IMR-90 (cell line): ENCODE data around the gene PMM2. TPM values are rescaled to one million over a fixed set of nuclear protein-coding genes. Genes with fewer than 3 reads are reported as not detected.

Experiments used
- ATAC-seq: fragments of 200-7000 bp; cut with Tn5 transposase; 2 replicates; pipeline ENCODE4 v1.9.1; 2020; ENCODE audit warnings: low read depth, mild to moderate bottlenecking, moderate library complexity
- BruUV-seq: library from RNA; stranded (reverse); fragments of 400-500 nt; replicated peaks from 2 replicates; lab custom pipeline; 2021; lab: Mats Ljungman, UMichigan
- CTCF ChIA-PET: fragments of 300-600 bp; formaldehyde crosslinking; extraction: SDS; loops from one replicate; lab custom pipeline; 2021; ENCODE audit warnings: antibody characterized with exemption; lab: Yijun Ruan, JAX
- POLR2A ChIA-PET: fragments of 300-600 bp; sonication (Branson Sonifier 250); formaldehyde crosslinking; loops from one replicate; lab custom pipeline; 2022; ENCODE audit warnings: antibody characterized with exemption; ENCODE audit not compliant: unreplicated experiment; lab: Charles Lee
- DNase-seq: peaks from one replicate; pipeline ENCODE4 v3.0.0; 2013
- H2AFZ ChIP-seq: replicated peaks from 2 replicates; pipeline ENCODE3; 2013; ENCODE audit warnings: low read length, mild to moderate bottlenecking; ENCODE audit not compliant: poor library complexity
- H2AK5ac ChIP-seq: 2 replicates; pipeline ENCODE4 v1.6.1; 2013; ENCODE audit warnings: low read depth, low read length, inconsistent platforms
- H2AK9ac ChIP-seq: replicated peaks from 2 replicates; pipeline ENCODE3; 2013; ENCODE audit warnings: mild to moderate bottlenecking, low read depth, low read length, moderate library complexity; ENCODE audit not compliant: poor library complexity
- H2BK120ac ChIP-seq: 2 replicates; pipeline ENCODE4 v1.6.1; 2013; ENCODE audit warnings: low read depth, low read length, inconsistent platforms
- H2BK15ac ChIP-seq: 3 replicates; pipeline ENCODE4 v1.6.1; 2013; ENCODE audit warnings: low read depth, low read length, inconsistent platforms
- H2BK20ac ChIP-seq: 2 replicates; pipeline ENCODE4 v1.6.1; 2013; ENCODE audit warnings: low read depth, mild to moderate bottlenecking, inconsistent platforms, low read length, moderate library complexity
- H2BK5ac ChIP-seq: 2 replicates; pipeline ENCODE4 v1.6.1; 2013; ENCODE audit warnings: mild to moderate bottlenecking, low read depth, low read length, inconsistent platforms; ENCODE audit not compliant: poor library complexity, severe bottlenecking
- H3K14ac ChIP-seq: replicated peaks from 2 replicates; pipeline ENCODE4 v1.6.1; 2013; ENCODE audit warnings: low read depth, low read length, inconsistent platforms
- H3K18ac ChIP-seq: 2 replicates; pipeline ENCODE4 v1.6.1; 2013; ENCODE audit warnings: low read depth, low read length, control low read depth
- H3K23ac ChIP-seq: 2 replicates; pipeline ENCODE4 v1.6.1; 2013; ENCODE audit warnings: low read depth, low read length, inconsistent platforms
- H3K27ac ChIP-seq: 2 replicates; pipeline ENCODE4 v1.5.1; 2013; ENCODE audit warnings: mild to moderate bottlenecking, control low read depth, low read length; ENCODE audit not compliant: insufficient read depth
- H3K27me3 ChIP-seq: 2 replicates; pipeline ENCODE4 v1.6.1; 2013; ENCODE audit warnings: low read length; ENCODE audit not compliant: control insufficient read depth, insufficient read depth
- H3K36me3 ChIP-seq: 2 replicates; pipeline ENCODE4 v1.6.1; 2013; ENCODE audit warnings: low read length, mixed read lengths; ENCODE audit not compliant: control insufficient read depth, insufficient read depth
- H3K4ac ChIP-seq: 2 replicates; pipeline ENCODE4 v1.6.1; 2013; ENCODE audit warnings: low read depth, low read length, inconsistent platforms
- H3K4me1 ChIP-seq: 2 replicates; pipeline ENCODE4 v1.6.1; 2013; ENCODE audit warnings: low read length, mixed read lengths; ENCODE audit not compliant: control insufficient read depth, insufficient read depth
- H3K4me2 ChIP-seq: 2 replicates; pipeline ENCODE4 v1.6.1; 2013; ENCODE audit warnings: low read depth, mild to moderate bottlenecking, control low read depth, low read length, moderate library complexity
- H3K4me3 ChIP-seq: 2 replicates; pipeline ENCODE4 v1.5.1; 2013; ENCODE audit warnings: low read depth, mild to moderate bottlenecking, control low read depth, low read length, moderate library complexity; ENCODE audit not compliant: insufficient read depth
- H3K56ac ChIP-seq: 2 replicates; pipeline ENCODE4 v1.6.1; 2013; ENCODE audit warnings: low read length, inconsistent platforms; ENCODE audit not compliant: insufficient read depth; ENCODE audit errors: extremely low read depth
- H3K79me1 ChIP-seq, 2 experiments: 2 replicates each; pipeline ENCODE4 v1.6.1; 2013; ENCODE audit warnings: low read length in 2 of 2, inconsistent platforms in 1 of 2, low read depth in 1 of 2
- H3K9ac ChIP-seq: 2 replicates; pipeline ENCODE4 v1.6.1; 2013; ENCODE audit warnings: low read depth, low read length, control low read depth
- H3K9me1 ChIP-seq: 2 replicates; pipeline ENCODE4 v1.6.1; 2013; ENCODE audit warnings: low read length, inconsistent platforms; ENCODE audit not compliant: insufficient read depth
- H3K9me3 ChIP-seq: 2 replicates; pipeline ENCODE4 v1.6.1; 2013; ENCODE audit warnings: low read length; ENCODE audit not compliant: control insufficient read depth, insufficient read depth
- H4K20me1 ChIP-seq: 2 replicates; pipeline ENCODE4 v1.6.1; 2013; ENCODE audit warnings: low read length, inconsistent platforms; ENCODE audit not compliant: insufficient read depth
- H4K5ac ChIP-seq: 2 replicates; pipeline ENCODE4 v1.6.1; 2013; ENCODE audit warnings: mild to moderate bottlenecking, low read depth, low read length, control low read depth
- H4K8ac ChIP-seq, 2 experiments: 2 replicates each; pipeline ENCODE4 v1.6.1; 2013; ENCODE audit warnings: low read depth in 2 of 2, low read length in 2 of 2, control low read depth in 1 of 2, inconsistent platforms in 1 of 2
- H4K91ac ChIP-seq: 2 replicates; pipeline ENCODE4 v1.6.1; 2013; ENCODE audit warnings: low read depth, low read length, inconsistent platforms; ENCODE audit not compliant: insufficient read depth
- BHLHE40 ChIP-seq: fragments of 150-350 bp; IDR thresholded peaks from 2 replicates; pipeline ENCODE4 v1.6.1; 2016; ENCODE audit warnings: mild to moderate bottlenecking, low read depth, low read length
- CEBPB ChIP-seq: IDR thresholded peaks from 2 replicates; pipeline ENCODE4 v1.6.1; 2012; ENCODE audit warnings: low read depth, low read length, improper control_type of control experiment
- CHD1 ChIP-seq: IDR thresholded peaks from 2 replicates; pipeline ENCODE4 v1.6.1; 2012; ENCODE audit warnings: low read depth, low read length, improper control_type of control experiment
- FOS ChIP-seq: fragments of 150-350 bp; IDR thresholded peaks from 2 replicates; pipeline ENCODE4 v1.6.1; 2016; ENCODE audit warnings: low read depth, low read length
- MAFK ChIP-seq: IDR thresholded peaks from 2 replicates; pipeline ENCODE4 v1.6.1; 2012; ENCODE audit warnings: low read depth, low read length, improper control_type of control experiment
- MXI1 ChIP-seq: IDR thresholded peaks from 2 replicates; pipeline ENCODE4 v1.6.1; 2012; ENCODE audit warnings: low read depth, mild to moderate bottlenecking, low read length, moderate library complexity, borderline replicate concordance
- NFE2L2 ChIP-seq: fragments of 150-350 bp; IDR thresholded peaks from 2 replicates; pipeline ENCODE4 v1.6.1; 2016; ENCODE audit warnings: low read depth, mild to moderate bottlenecking, low read length
- POLR2A ChIP-seq: IDR thresholded peaks from 2 replicates; pipeline ENCODE4 v1.6.1; 2012; ENCODE audit warnings: mild to moderate bottlenecking, low read depth, low read length
- RCOR1 ChIP-seq: IDR thresholded peaks from 2 replicates; pipeline ENCODE4 v1.6.1; 2012; ENCODE audit warnings: mild to moderate bottlenecking, low read length, improper control_type of control experiment; ENCODE audit not compliant: insufficient replicate concordance
- RFX5 ChIP-seq: IDR thresholded peaks from 2 replicates; pipeline ENCODE4 v1.8.0; 2012; ENCODE audit warnings: low read depth, mild to moderate bottlenecking, low read length, moderate library complexity
- SMC3 ChIP-seq: fragments of 150-350 bp; IDR thresholded peaks from 2 replicates; pipeline ENCODE4 v1.6.1; 2016; ENCODE audit warnings: low read depth, mild to moderate bottlenecking, antibody characterized with exemption, low read length, moderate library complexity
- WGBS, 2 experiments: methylation state at CpG; one replicate each; pipeline versions ENCODE4 v1.1.5 to v1.1.7; 2013; ENCODE audit warnings: missing lambda C conversion rate in 2 of 2; ENCODE audit not compliant: insufficient read length in 1 of 2; ENCODE audit errors: extremely low coverage in 2 of 2; 5-methylcytosine and 5-hydroxymethylcytosine counted together
- dilution Hi-C: fragments of 300-500 bp; cut with HindIII; formaldehyde crosslinking; loops from one replicate; pipeline ENCODE4 v1.14.3; 2018; ENCODE audit warnings: low sequenced_read_pairs; ENCODE audit not compliant: unreplicated experiment
- in situ Hi-C: fragments of 300-500 bp; cut with MboI; formaldehyde crosslinking; loops from 3 replicates; pipeline ENCODE4 v1.14.3; 2019; ENCODE audit warnings: low sequenced_read_pairs, inconsistent platforms, mixed read lengths
- intact Hi-C: fragments of 100-400 bp; cut with micrococcal nuclease; formaldehyde crosslinking; loops from 2 replicates; pipeline ENCODE4 v1.10.0; 2022
- polyA plus RNA-seq, 3 experiments: library from polyadenylated mRNA; depleted of rRNA; stranded (reverse); fragments of >200 nt; gene quantifications; 2 replicates each; pipeline ENCODE4 v1.2.3, GENCODE V29; 2012; ENCODE audit warnings: low replicate concordance in 1 of 3
- total RNA-seq: library from RNA; depleted of rRNA; stranded (reverse); fragments of >200 nt; gene quantifications from 2 replicates; pipeline ENCODE4 v1.2.3, GENCODE V29; 2012
- TF ChIP-seq, protein P1 (sequence below): fragments of 150-350 bp; IDR thresholded peaks from 2 replicates; pipeline ENCODE4 v1.6.1; 2016; ENCODE audit warnings: low read depth, mild to moderate bottlenecking, low read length, moderate library complexity, borderline replicate concordance
- TF ChIP-seq, protein P2 (sequence below): fragments of 150-350 bp; IDR thresholded peaks from 2 replicates; pipeline ENCODE4 v1.6.1; 2017; ENCODE audit warnings: mild to moderate bottlenecking, antibody characterized with exemption, low read length, low read depth
- TF ChIP-seq, protein P3 (sequence below): conservative IDR thresholded peaks from 2 replicates; pipeline ENCODE4 v1.5.1; 2012; ENCODE audit warnings: mild to moderate bottlenecking, low read depth, low read length, improper control_type of control experiment

The PMM2 gene
- total and polyA plus RNA-seq, 2 of the 4 experiments (the other 2 are of a cell fraction): 25.8 to 38.9 TPM

DNA sequence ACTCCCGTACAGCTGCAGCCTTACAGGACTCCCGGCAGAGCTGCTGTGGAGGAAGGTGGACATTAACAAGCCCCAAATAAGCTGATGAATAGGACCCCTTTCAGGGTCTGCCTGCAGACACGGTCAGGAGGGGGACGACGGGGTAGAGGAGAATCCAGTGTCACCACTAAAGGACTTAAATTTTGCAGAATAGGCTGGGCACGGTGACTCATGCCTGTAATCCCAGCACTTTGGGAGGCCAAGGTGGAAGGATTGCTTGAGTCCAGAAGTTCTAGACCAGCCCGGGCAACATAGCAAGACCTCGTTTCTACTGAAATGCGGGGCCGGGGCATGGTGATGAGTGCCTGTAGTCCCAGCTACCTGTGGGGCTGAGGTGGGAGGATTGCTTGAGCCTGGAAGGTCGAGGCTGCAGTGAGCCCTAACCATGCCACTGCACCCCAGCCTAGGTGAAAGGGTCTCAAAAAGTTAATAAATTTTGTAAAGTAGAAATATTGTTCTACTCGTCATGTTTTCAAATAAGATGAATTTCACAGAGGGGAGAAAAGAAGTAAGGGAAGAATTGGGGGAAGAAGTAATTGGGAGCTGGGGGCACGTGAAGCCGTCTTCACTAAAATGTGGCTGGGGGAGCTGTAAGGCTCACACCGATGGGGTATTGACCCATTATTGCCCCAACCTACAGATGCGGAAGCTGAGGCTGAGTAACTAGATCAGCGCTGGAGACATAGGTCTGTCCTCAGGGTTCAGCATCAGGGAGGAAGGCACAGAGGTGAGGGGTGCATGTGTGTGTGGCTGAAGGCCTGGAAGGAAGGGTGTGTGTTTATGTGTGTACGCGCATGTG is 89.2 kb downstream of the PMM2 start:
- no peak overlapping the region for H3K9ac ChIP-seq
- peaks cover 3 to 56% of the 10 kb centered on the region in 2 experiments; a peak in 3 of 4 replicates for H3K79me1 ChIP-seq
- H4K91ac ChIP-seq: no peak overlapping the region
- H2BK120ac ChIP-seq: no peak overlapping the region
- 79% methylated on average over 6 of the region's 19 CpGs; no CpG with 5 or more reads in 1 of the 2 experiments for WGBS, 2 experiments
- ChIA-PET CTCF (interaction anchor here (1.1 kb wide), 1 partner anchor 122 kb away, joined by 4 read pairs; no protein-coding TSS in a partner anchor), POLR2A (no interaction called here)
- H2BK5ac ChIP-seq: no peak overlapping the region
- H2AK9ac ChIP-seq: no peak overlapping the region
- H4K8ac ChIP-seq: no peak overlapping the region
- peaks cover 23% of the 10 kb centered on the region for H3K36me3 ChIP-seq
- no peak overlapping the region for H2AFZ ChIP-seq
- no peak overlapping the region for H3K18ac ChIP-seq
- H4K20me1 ChIP-seq: peaks cover 38% of the 10 kb centered on the region
- no peak overlapping the region for H2AK5ac ChIP-seq
- H2BK20ac ChIP-seq: no peak overlapping the region
- H3K23ac ChIP-seq: no peak overlapping the region
- H3K9me1 ChIP-seq: peaks cover 33% of the 10 kb centered on the region
- no peak overlapping the region; the same call in 1 of the 2 replicates for H3K14ac ChIP-seq
- intact Hi-C loops: loop anchor here (5.0 to 10.0 kb wide), 2 partner anchors 58 to 120 kb away; no protein-coding TSS in a partner anchor
- H3K4ac ChIP-seq: no peak overlapping the region
- ATAC-seq (no peak), DNase-seq (no peak)
- no peaks in the 10 kb centered on the region for H3K27me3 ChIP-seq
- dilution Hi-C loops: no loop called here
- H4K5ac ChIP-seq: no peak overlapping the region
- BruUV-seq: no TSS peak
- no peak overlapping the region for H3K4me2 ChIP-seq
- H3K56ac ChIP-seq: no peak overlapping the region
- in situ Hi-C loops: no loop called here
- H2BK15ac ChIP-seq: no peak overlapping the region
- peaks cover 27% of the 10 kb centered on the region for H3K4me1 ChIP-seq
- no peaks in the 10 kb centered on the region for H3K9me3 ChIP-seq
- H3K4me3 ChIP-seq: no peak overlapping the region
- no peak overlapping the region for H3K27ac ChIP-seq
- TF ChIP-seq POLR2A: no peak
- TF ChIP-seq MAFK: no peak
- no peak for TF ChIP-seq SMC3
- no peak for TF ChIP-seq FOS
- TF ChIP-seq, protein P1, sequence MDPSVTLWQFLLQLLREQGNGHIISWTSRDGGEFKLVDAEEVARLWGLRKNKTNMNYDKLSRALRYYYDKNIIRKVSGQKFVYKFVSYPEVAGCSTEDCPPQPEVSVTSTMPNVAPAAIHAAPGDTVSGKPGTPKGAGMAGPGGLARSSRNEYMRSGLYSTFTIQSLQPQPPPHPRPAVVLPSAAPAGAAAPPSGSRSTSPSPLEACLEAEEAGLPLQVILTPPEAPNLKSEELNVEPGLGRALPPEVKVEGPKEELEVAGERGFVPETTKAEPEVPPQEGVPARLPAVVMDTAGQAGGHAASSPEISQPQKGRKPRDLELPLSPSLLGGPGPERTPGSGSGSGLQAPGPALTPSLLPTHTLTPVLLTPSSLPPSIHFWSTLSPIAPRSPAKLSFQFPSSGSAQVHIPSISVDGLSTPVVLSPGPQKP: no peak
- no peak for TF ChIP-seq RCOR1
- no peak for TF ChIP-seq CHD1
- no peak for TF ChIP-seq RFX5
- TF ChIP-seq, protein P2, sequence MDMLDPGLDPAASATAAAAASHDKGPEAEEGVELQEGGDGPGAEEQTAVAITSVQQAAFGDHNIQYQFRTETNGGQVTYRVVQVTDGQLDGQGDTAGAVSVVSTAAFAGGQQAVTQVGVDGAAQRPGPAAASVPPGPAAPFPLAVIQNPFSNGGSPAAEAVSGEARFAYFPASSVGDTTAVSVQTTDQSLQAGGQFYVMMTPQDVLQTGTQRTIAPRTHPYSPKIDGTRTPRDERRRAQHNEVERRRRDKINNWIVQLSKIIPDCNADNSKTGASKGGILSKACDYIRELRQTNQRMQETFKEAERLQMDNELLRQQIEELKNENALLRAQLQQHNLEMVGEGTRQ: no peak
- no peak for TF ChIP-seq MXI1
- TF ChIP-seq NFE2L2: no peak
- TF ChIP-seq, protein P3, sequence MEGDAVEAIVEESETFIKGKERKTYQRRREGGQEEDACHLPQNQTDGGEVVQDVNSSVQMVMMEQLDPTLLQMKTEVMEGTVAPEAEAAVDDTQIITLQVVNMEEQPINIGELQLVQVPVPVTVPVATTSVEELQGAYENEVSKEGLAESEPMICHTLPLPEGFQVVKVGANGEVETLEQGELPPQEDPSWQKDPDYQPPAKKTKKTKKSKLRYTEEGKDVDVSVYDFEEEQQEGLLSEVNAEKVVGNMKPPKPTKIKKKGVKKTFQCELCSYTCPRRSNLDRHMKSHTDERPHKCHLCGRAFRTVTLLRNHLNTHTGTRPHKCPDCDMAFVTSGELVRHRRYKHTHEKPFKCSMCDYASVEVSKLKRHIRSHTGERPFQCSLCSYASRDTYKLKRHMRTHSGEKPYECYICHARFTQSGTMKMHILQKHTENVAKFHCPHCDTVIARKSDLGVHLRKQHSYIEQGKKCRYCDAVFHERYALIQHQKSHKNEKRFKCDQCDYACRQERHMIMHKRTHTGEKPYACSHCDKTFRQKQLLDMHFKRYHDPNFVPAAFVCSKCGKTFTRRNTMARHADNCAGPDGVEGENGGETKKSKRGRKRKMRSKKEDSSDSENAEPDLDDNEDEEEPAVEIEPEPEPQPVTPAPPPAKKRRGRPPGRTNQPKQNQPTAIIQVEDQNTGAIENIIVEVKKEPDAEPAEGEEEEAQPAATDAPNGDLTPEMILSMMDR: no peak
- TF ChIP-seq BHLHE40: no peak
- no peak for TF ChIP-seq CEBPB
